GM23338 (cell line): ENCODE data around the gene SCN1B. TPM values are rescaled to one million over a fixed set of nuclear protein-coding genes. Genes with fewer than 3 reads are reported as not detected.
A peak's percentile ranks its signal among the peaks of the same experiment; 100 is the strongest.

Experiments used
- ATAC-seq: fragments of 200-7000 bp; cut with Tn5 transposase; 3 replicates; pipeline ENCODE4 v1.9.1; 2020
- DNase-seq: peaks from one replicate; pipeline ENCODE4 v3.0.0-alpha.2; 2015; ENCODE audit warnings: low spot score
- H2AFZ ChIP-seq: fragments of 200-600 bp; sonication (generic); 2 replicates; pipeline ENCODE4 v1.8.0; 2016; ENCODE audit warnings: antibody characterized with exemption, mild to moderate bottlenecking, moderate library complexity
- H3F3A ChIP-seq: fragments of 200-600 bp; sonication (generic); replicated peaks from 2 replicates; pipeline ENCODE4 v1.8.0; 2017; ENCODE audit warnings: antibody characterized with exemption, mixed run types, low read depth
- H3K27ac ChIP-seq: fragments of 200-600 bp; sonication (generic); 2 replicates; pipeline ENCODE4 v1.6.1; 2016; ENCODE audit warnings: low read depth
- H3K27me3 ChIP-seq: fragments of 200-600 bp; sonication (generic); 2 replicates; pipeline ENCODE4 v1.8.0; 2016; ENCODE audit warnings: mild to moderate bottlenecking, mixed run types, moderate library complexity; ENCODE audit not compliant: insufficient read depth
- H3K36me3 ChIP-seq: fragments of 200-600 bp; sonication (generic); 2 replicates; pipeline ENCODE4 v1.8.0; 2016; ENCODE audit warnings: mild to moderate bottlenecking; ENCODE audit not compliant: insufficient read depth
- H3K4me1 ChIP-seq: fragments of 200-600 bp; sonication (generic); 2 replicates; pipeline ENCODE4 v1.8.0; 2016; ENCODE audit warnings: mild to moderate bottlenecking, moderate library complexity; ENCODE audit not compliant: insufficient read depth
- H3K4me2 ChIP-seq: fragments of 200-600 bp; sonication (generic); 2 replicates; pipeline ENCODE4 v1.7.1; 2017; ENCODE audit warnings: mixed run types
- H3K4me3 ChIP-seq: fragments of 200-600 bp; sonication (generic); 2 replicates; pipeline ENCODE4 v1.6.1; 2016; ENCODE audit warnings: mixed run types
- H3K79me2 ChIP-seq: fragments of 200-600 bp; sonication (generic); replicated peaks from 2 replicates; pipeline ENCODE4 v1.8.0; 2017; ENCODE audit warnings: mild to moderate bottlenecking; ENCODE audit not compliant: insufficient read depth
- H3K9me2 ChIP-seq: fragments of 200-600 bp; sonication (generic); 2 replicates; pipeline ENCODE4 v1.8.0; 2017; ENCODE audit not compliant: insufficient read depth
- H4K20me1 ChIP-seq: fragments of 200-600 bp; sonication (generic); replicated peaks from 2 replicates; pipeline ENCODE4 v1.8.0; 2017; ENCODE audit warnings: mild to moderate bottlenecking; ENCODE audit not compliant: insufficient read depth
- H3K27ac Mint-ChIP-seq: 2 replicates; pipeline ENCODE4 v1.8.0; 2020; ENCODE audit warnings: inconsistent platforms, mild to moderate bottlenecking, moderate library complexity, mixed read lengths
- H3K27me3 Mint-ChIP-seq: 3 replicates; pipeline ENCODE4 v1.8.0; 2022; ENCODE audit warnings: low read depth, mild to moderate bottlenecking, moderate library complexity, mixed read lengths, inconsistent platforms; ENCODE audit not compliant: insufficient read depth, poor library complexity
- H3K36me3 Mint-ChIP-seq: 3 replicates; pipeline ENCODE4 v1.8.0; 2021; ENCODE audit warnings: low read depth, mild to moderate bottlenecking, inconsistent platforms, moderate library complexity, mixed read lengths
- H3K4me1 Mint-ChIP-seq: 3 replicates; pipeline ENCODE4 v1.8.0; 2020; ENCODE audit warnings: mild to moderate bottlenecking, inconsistent platforms, mixed read lengths
- H3K4me3 Mint-ChIP-seq: 3 replicates; pipeline ENCODE4 v1.8.0; 2021; ENCODE audit warnings: moderate library complexity, mild to moderate bottlenecking, inconsistent platforms, mixed read lengths
- H3K9me3 Mint-ChIP-seq: 3 replicates; pipeline ENCODE4 v1.8.0; 2020; ENCODE audit warnings: moderate library complexity, mild to moderate bottlenecking, inconsistent platforms, mixed read lengths
- CREB1 ChIP-seq: fragments of 250-450 bp; sonication (Bioruptor Pico); IDR thresholded peaks from 2 replicates; pipeline ENCODE4 v1.5.0; 2020; ENCODE audit warnings: low read depth, mild to moderate bottlenecking, moderate library complexity
- CTCF ChIP-seq, 2 experiments: fragments of 200-600 bp in 1 of 2; sonication (generic) in 1 of 2; conservative IDR thresholded peaks; 2 replicates each; pipeline versions ENCODE4 v1.5.1 to v1.6.1; 2016 to 2017; ENCODE audit warnings: antibody characterized with exemption in 2 of 2, low read depth in 2 of 2, mild to moderate bottlenecking in 2 of 2, moderate library complexity in 1 of 2
- EZH2phosphoT487 ChIP-seq: fragments of 200-600 bp; sonication (generic); IDR thresholded peaks from one replicate; pipeline ENCODE4 v1.8.1; 2018; ENCODE audit warnings: antibody characterized with exemption; ENCODE audit not compliant: unreplicated experiment
- NANOG ChIP-seq: IDR thresholded peaks from 2 replicates; pipeline ENCODE4 v1.6.1; 2016; ENCODE audit warnings: antibody characterized with exemption, borderline replicate concordance
- POLR2AphosphoS5 ChIP-seq: IDR thresholded peaks from 2 replicates; pipeline ENCODE4 v1.6.1; 2016; ENCODE audit warnings: antibody characterized with exemption, low read depth
- STAT1 ChIP-seq: IDR thresholded peaks from one replicate; pipeline ENCODE4 v1.6.1; 2016; ENCODE audit warnings: antibody characterized with exemption; ENCODE audit not compliant: unreplicated experiment
- ZNF114 ChIP-seq: fragments of 250-450 bp; sonication (Bioruptor Pico); IDR thresholded peaks from 2 replicates; pipeline ENCODE4 v1.5.0; 2020; ENCODE audit warnings: mild to moderate bottlenecking, moderate library complexity
- ZNF462 ChIP-seq: fragments of 250-450 bp; sonication (Bioruptor Pico); IDR thresholded peaks from 2 replicates; pipeline ENCODE4 v1.5.0; 2020; ENCODE audit warnings: mild to moderate bottlenecking, moderate library complexity
- polyA plus RNA-seq: library from polyadenylated mRNA; unstranded; fragments of >200 nt; fragmentation: Nextera tagmentation; extraction: Ambion mirVana; gene quantifications from 2 replicates; pipeline ENCODE4 v1.2.1, GENCODE V29; 2016
- total RNA-seq: library from RNA; depleted of rRNA; stranded (reverse); fragments of >200 nt; shearing (Covaris generic); gene quantifications from 2 replicates; pipeline ENCODE4 v1.2.3, GENCODE V29; 2014
- TF ChIP-seq, protein P1 (sequence below): IDR thresholded peaks from 2 replicates; pipeline ENCODE4 v1.6.1; 2016; ENCODE audit warnings: antibody characterized with exemption

SCN1B gene
- total and polyA plus RNA-seq, 2 experiments from 2014 or later = 1.7 to 4.8 TPM

DNA sequence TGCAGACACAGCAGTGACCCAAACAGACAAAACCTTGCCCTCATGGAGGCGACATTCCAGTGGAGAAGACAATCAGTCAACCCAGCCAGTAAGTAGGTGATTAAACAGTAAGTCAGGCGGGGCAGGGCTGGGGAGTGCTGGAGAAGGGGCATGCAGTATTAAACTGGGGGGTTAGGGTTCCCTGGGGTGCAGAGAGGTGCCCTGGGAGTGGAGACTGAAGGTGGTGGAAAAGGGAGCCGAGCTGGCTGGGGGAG lies 54.2 kb downstream of the SCN1B start:
- Histone ChIP-seq H3K4me1 (no peaks in the 10 kb centered on the region), H2AFZ (peak overlapping the region; percentile 81; the same call in 1 of the 2 replicates), H3F3A (0 out of 2 replicates have a peak, but pooled peaks cover 4% of the 10 kb centered on the region), H3K4me2 (no peak overlapping the region), H3K27me3 (no peaks in the 10 kb centered on the region), H3K36me3 (no peaks in the 10 kb centered on the region; the same call in 1 of the 2 replicates), H3K79me2 (no peaks in the 10 kb centered on the region), H3K4me3 (no peak overlapping the region), H3K27ac (no peak overlapping the region), H3K9me2 (no peaks in the 10 kb centered on the region), H4K20me1 (no peaks in the 10 kb centered on the region)
- no peak for TF ChIP-seq NANOG
- no peak for TF ChIP-seq POLR2AphosphoS5
- DNase-seq = no peak
- Mint-ChIP-seq H3K4me1 (peaks cover 6% of the 10 kb centered on the region; the same call in 2 of the 3 replicates), H3K4me3 (no peak overlapping the region), H3K27ac (no peak overlapping the region), H3K27me3 (peaks cover 22% of the 10 kb centered on the region), H3K9me3 (peaks cover 4% of the 10 kb centered on the region; the same call in 2 of the 3 replicates), H3K36me3 (peaks cover 3% of the 10 kb centered on the region; the same call in 2 of the 3 replicates)
- peak; percentile 53 for ATAC-seq

DNA sequence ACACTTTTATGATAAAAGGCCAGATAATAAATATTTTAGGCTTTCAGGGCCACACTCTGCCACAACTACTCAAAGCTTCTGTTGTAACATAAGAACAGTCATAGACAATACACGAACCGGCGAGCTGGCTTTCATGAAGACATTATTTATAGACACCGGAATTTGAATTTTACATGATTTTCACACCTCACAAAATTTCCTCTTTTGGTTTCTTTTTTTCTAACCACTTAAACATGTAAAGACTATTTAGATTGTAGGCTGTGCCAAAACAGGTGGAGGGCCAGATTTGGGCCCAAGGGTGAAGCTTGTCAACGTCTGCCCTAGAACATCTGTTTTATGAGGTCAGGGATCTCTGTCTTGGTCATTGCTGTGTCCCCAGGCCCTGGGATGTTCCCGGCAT lies 55.7 kb downstream of the SCN1B start:
- Histone ChIP-seq H3K36me3 (no peaks in the 10 kb centered on the region; the same call in 1 of the 2 replicates), H3K4me1 (peaks cover 8% of the 10 kb centered on the region; the same call in 1 of the 2 replicates), H3K79me2 (no peaks in the 10 kb centered on the region), H2AFZ (no peak overlapping the region), H3F3A (0 out of 2 replicates have a peak, but pooled peaks cover 5% of the 10 kb centered on the region), H3K9me2 (no peaks in the 10 kb centered on the region), H3K27me3 (no peaks in the 10 kb centered on the region), H3K4me2 (no peak overlapping the region), H4K20me1 (no peaks in the 10 kb centered on the region), H3K27ac (no peak overlapping the region), H3K4me3 (no peak overlapping the region)
- H3K4me1 Mint-ChIP-seq = peaks cover 16% of the 10 kb centered on the region; the same call in 2 of the 3 replicates
- H3K9me3 Mint-ChIP-seq = peaks cover 4% of the 10 kb centered on the region; the same call in 2 of the 3 replicates
- no peak overlapping the region for H3K4me3 Mint-ChIP-seq
- no peak for ATAC-seq
- no peak overlapping the region for H3K27ac Mint-ChIP-seq
- H3K36me3 Mint-ChIP-seq = peaks cover 3% of the 10 kb centered on the region; the same call in 2 of the 3 replicates
- H3K27me3 Mint-ChIP-seq = peaks cover 22% of the 10 kb centered on the region
- DNase-seq = no peak
- TF ChIP-seq EZH2phosphoT487 (no peak), ZNF114 (CRISPR knock-in tag) (no peak), POLR2AphosphoS5 (no peak), CTCF (conservative IDR thresholded peaks at IDR 0.05; ENCODE audit: low read depth in 2 of 2) (no peak), CREB1 (no peak), STAT1 (no peak), NANOG (no peak), ZNF462 (no peak)
- TF ChIP-seq, protein P1, sequence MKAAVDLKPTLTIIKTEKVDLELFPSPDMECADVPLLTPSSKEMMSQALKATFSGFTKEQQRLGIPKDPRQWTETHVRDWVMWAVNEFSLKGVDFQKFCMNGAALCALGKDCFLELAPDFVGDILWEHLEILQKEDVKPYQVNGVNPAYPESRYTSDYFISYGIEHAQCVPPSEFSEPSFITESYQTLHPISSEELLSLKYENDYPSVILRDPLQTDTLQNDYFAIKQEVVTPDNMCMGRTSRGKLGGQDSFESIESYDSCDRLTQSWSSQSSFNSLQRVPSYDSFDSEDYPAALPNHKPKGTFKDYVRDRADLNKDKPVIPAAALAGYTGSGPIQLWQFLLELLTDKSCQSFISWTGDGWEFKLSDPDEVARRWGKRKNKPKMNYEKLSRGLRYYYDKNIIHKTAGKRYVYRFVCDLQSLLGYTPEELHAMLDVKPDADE = no peak
